ENCODE results near the gene TMEM187.

TMEM187 gene

GRCh38 chrX:154019633-154020528 lies 47.3 kb downstream of the TMEM187 start, which contains the start of gene IRAK1:
TSS of gene IRAK1 (minus strand) at chrX:154019902. CDS start at chrX:154019812, 90 bp downstream.
- TF ChIP-seq CTCF (IDR thresholded peaks at IDR 0.05) (peak; percentile 18; the same call in 1 of the 2 replicates), ZFX (IDR thresholded peaks at IDR 0.05; ENCODE audit: borderline replicate concordance) (no peak)
- H3K27ac ChIP-seq = peak within 1 kb of the TSS; percentile 80

GRCh38 chrX:154020536-154021115 lies 48.1 kb downstream of the TMEM187 start:
- peak overlapping the region; percentile 80 for H3K27ac ChIP-seq
- TF ChIP-seq ZFX (IDR thresholded peaks at IDR 0.05; ENCODE audit: borderline replicate concordance) (no peak), CTCF (IDR thresholded peaks at IDR 0.05) (no peak)

GRCh38 chrX:154021131-154021611 lies 48.6 kb downstream of the TMEM187 start:
- no peak for TF ChIP-seq ZFX (IDR thresholded peaks at IDR 0.05; ENCODE audit: borderline replicate concordance)
- TF ChIP-seq CTCF (IDR thresholded peaks at IDR 0.05) = no peak
- H3K27ac ChIP-seq = peak overlapping the region; percentile 80

GRCh38 chrX:154022108-154022507 lies 49.6 kb downstream of the TMEM187 start:
- no peak for TF ChIP-seq CTCF (IDR thresholded peaks at IDR 0.05)
- TF ChIP-seq ZFX (IDR thresholded peaks at IDR 0.05; ENCODE audit: borderline replicate concordance) = no peak
- H3K27ac ChIP-seq = no peak overlapping the region

GRCh38 chrX:154023276-154024000 lies 50.9 kb downstream of the TMEM187 start:
- H3K27ac ChIP-seq = no peak overlapping the region
- TF ChIP-seq CTCF (IDR thresholded peaks at IDR 0.05) = no peak
- no peak for TF ChIP-seq ZFX (IDR thresholded peaks at IDR 0.05; ENCODE audit: borderline replicate concordance)

GRCh38 chrX:154024271-154024670 lies 51.7 kb downstream of the TMEM187 start:
- no peak for TF ChIP-seq ZFX (IDR thresholded peaks at IDR 0.05; ENCODE audit: borderline replicate concordance)
- no peak for TF ChIP-seq CTCF (IDR thresholded peaks at IDR 0.05)

More at GRCh38 chrX:154024271-154024670, 51.7 kb downstream of the TMEM187 start:
- no peak overlapping the region for H3K27ac ChIP-seq

Measured in 22Rv1 (cell line).